ENCODE data around the gene IZUMO1R.
"Not testable (repeated sequence)": the region's sequence is repeated elsewhere in the genome, so short reads cannot be mapped to it uniquely, and the experiment has no call there.

IZUMO1R gene

DNA sequence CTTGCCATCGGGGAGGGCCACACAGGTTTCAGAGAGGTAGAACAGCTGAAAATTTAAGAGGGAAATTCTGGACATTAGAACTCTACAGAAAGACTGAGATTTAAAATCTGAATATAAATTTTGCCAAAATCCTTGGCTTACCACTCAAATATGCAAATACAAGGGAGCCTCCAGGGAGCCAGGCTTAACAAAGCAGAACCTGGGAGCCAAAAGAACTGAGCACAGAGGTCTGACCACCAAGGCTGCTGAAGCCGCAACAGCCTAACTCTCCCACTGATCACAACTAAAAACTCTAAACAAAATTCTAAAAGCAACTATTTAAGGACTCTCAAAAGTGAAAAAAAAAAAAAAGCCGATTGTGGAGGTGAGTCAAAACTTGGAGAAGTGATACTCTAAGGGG is 34.3 kb downstream of the IZUMO1R start:
- WGBS (ENCODE audit: extremely low coverage, insufficient coverage, low lambda C conversion rate): no CpG with 5 or more reads among the region's 3 CpGs
- Histone ChIP-seq H3K79me1 (ENCODE audit: low read length) (no peaks in the 10 kb centered on the region), H3K4me3 (ENCODE audit: low read length) (no peak overlapping the region), H3K4me2 (ENCODE audit: low read length) (no peak overlapping the region), H3K23ac (ENCODE audit: low read length) (no peak overlapping the region), H4K5ac (ENCODE audit: low read length) (no peak overlapping the region), H2BK15ac (replicated peaks; ENCODE audit: low read depth) (no peak overlapping the region), H3K27me3 (ENCODE audit: insufficient read depth, low read length, poor library complexity) (no peaks in the 10 kb centered on the region), H3K4ac (ENCODE audit: low read depth, low read length) (no peak overlapping the region), H3K9ac (ENCODE audit: low read length) (no peak overlapping the region), H3K36me3 (ENCODE audit: control insufficient read depth, insufficient read depth, low read length) (no peaks in the 10 kb centered on the region), H3K27ac (ENCODE audit: low read depth, low read length) (no peak overlapping the region), H3K79me2 (ENCODE audit: control insufficient read depth, insufficient read depth, low read length) (no peaks in the 10 kb centered on the region), H3K18ac (ENCODE audit: low read length) (no peak overlapping the region), H2BK5ac (ENCODE audit: low read length) (no peak overlapping the region), H2AK5ac (ENCODE audit: low read length) (no peak overlapping the region), H3K56ac (ENCODE audit: low read length) (no peak overlapping the region), H2BK120ac (ENCODE audit: low read depth, low read length) (no peak overlapping the region), H4K8ac (ENCODE audit: low read depth, low read length) (no peak overlapping the region), H3K4me1 (ENCODE audit: control insufficient read depth, low read depth, low read length) (no peaks in the 10 kb centered on the region)
- no peak for DNase-seq

DNA sequence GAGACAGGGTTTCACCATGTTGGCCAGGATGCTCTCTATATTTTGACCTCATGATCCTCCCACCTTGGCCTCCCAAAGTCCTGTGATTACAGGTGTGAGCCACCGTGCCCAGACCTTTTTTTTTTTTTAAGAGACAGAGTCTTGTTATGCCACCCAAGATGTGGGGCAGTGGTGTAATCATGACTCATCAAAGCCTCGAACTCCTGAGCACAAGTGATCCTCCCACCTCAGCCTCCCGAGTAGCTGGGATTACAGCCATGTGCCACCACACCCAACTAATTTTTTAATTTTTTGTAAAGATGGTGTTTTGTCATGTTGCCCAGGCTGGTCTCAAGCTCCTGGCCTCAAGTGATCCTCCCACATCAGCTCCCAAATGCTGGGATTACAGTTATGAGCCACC is 37.9 kb downstream of the IZUMO1R start:
- no peak overlapping the region for H3K18ac ChIP-seq (ENCODE audit: low read length)
- no peaks in the 10 kb centered on the region for H3K27me3 ChIP-seq (ENCODE audit: insufficient read depth, low read length, poor library complexity)
- no peak overlapping the region for H3K23ac ChIP-seq (ENCODE audit: low read length)
- H4K5ac ChIP-seq (ENCODE audit: low read length): no peak overlapping the region
- no peak overlapping the region for H3K56ac ChIP-seq (ENCODE audit: low read length)
- H2AK5ac ChIP-seq (ENCODE audit: low read length): no peak overlapping the region
- H3K4me3 ChIP-seq (ENCODE audit: low read length): no peak overlapping the region
- no peak overlapping the region for H3K9ac ChIP-seq (ENCODE audit: low read length)
- DNase-seq: no peak
- no peaks in the 10 kb centered on the region for H3K36me3 ChIP-seq (ENCODE audit: control insufficient read depth, insufficient read depth, low read length)
- no peak overlapping the region for H2BK15ac ChIP-seq (replicated peaks; ENCODE audit: low read depth)
- no peak overlapping the region for H3K4me2 ChIP-seq (ENCODE audit: low read length)
- H3K4me1 ChIP-seq (ENCODE audit: control insufficient read depth, low read depth, low read length): no peaks in the 10 kb centered on the region
- no peak overlapping the region for H2BK120ac ChIP-seq (ENCODE audit: low read depth, low read length)
- no peak overlapping the region for H2BK5ac ChIP-seq (ENCODE audit: low read length)
- H3K27ac ChIP-seq (ENCODE audit: low read depth, low read length): no peak overlapping the region
- no peaks in the 10 kb centered on the region for H3K79me2 ChIP-seq (ENCODE audit: control insufficient read depth, insufficient read depth, low read length)
- H4K8ac ChIP-seq (ENCODE audit: low read depth, low read length): no peak overlapping the region
- no CpG with 5 or more reads among the region's 3 CpGs for WGBS (ENCODE audit: extremely low coverage, insufficient coverage, low lambda C conversion rate)
- H3K79me1 ChIP-seq (ENCODE audit: low read length): no peaks in the 10 kb centered on the region
- peak overlapping the region; percentile 12 for H3K4ac ChIP-seq (ENCODE audit: low read depth, low read length)

DNA sequence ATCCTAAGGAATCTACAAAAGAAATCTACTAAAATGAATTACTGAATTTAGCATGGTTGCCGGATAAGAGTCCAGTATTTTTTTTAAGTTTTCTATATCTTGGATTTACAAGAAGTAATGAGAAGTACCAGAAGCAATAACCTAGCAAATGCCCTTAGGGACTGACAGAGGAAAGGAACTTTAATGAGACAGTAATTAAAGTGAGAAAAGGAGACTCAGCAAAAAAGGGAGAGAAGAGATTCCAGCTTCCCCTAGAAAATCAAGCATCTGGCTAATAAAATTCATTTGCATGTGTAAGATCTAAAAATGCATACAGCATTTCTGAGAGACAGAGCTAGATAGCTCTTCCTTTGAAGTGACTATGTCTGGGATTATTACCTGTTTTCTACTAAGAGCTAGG is 39.1 kb downstream of the IZUMO1R start:
- Histone ChIP-seq H3K27ac (ENCODE audit: low read depth, low read length) (no peak overlapping the region), H4K8ac (ENCODE audit: low read depth, low read length) (no peak overlapping the region), H3K4me3 (ENCODE audit: low read length) (no peak overlapping the region), H3K18ac (ENCODE audit: low read length) (no peak overlapping the region), H3K56ac (ENCODE audit: low read length) (no peak overlapping the region), H2BK15ac (replicated peaks; ENCODE audit: low read depth) (no peak overlapping the region), H4K5ac (ENCODE audit: low read length) (no peak overlapping the region), H3K79me1 (ENCODE audit: low read length) (no peaks in the 10 kb centered on the region), H3K4ac (ENCODE audit: low read depth, low read length) (no peak overlapping the region), H3K4me2 (ENCODE audit: low read length) (no peak overlapping the region), H2AK5ac (ENCODE audit: low read length) (no peak overlapping the region), H2BK120ac (ENCODE audit: low read depth, low read length) (no peak overlapping the region), H3K36me3 (ENCODE audit: control insufficient read depth, insufficient read depth, low read length) (no peaks in the 10 kb centered on the region), H2BK5ac (ENCODE audit: low read length) (no peak overlapping the region), H3K9ac (ENCODE audit: low read length) (no peak overlapping the region), H3K23ac (ENCODE audit: low read length) (no peak overlapping the region), H3K4me1 (ENCODE audit: control insufficient read depth, low read depth, low read length) (no peaks in the 10 kb centered on the region), H3K27me3 (ENCODE audit: insufficient read depth, low read length, poor library complexity) (no peaks in the 10 kb centered on the region), H3K79me2 (ENCODE audit: control insufficient read depth, insufficient read depth, low read length) (no peaks in the 10 kb centered on the region)
- no peak for DNase-seq
- no CpG with 5 or more reads among the region's 1 CpG for WGBS (ENCODE audit: extremely low coverage, insufficient coverage, low lambda C conversion rate)

GRCh38 chr11:94346311-94346710 is 41.9 kb downstream of the IZUMO1R start:
- H3K36me3 ChIP-seq (ENCODE audit: control insufficient read depth, insufficient read depth, low read length); H3K27me3 ChIP-seq (ENCODE audit: insufficient read depth, low read length, poor library complexity); H3K56ac ChIP-seq (ENCODE audit: low read length); H3K23ac ChIP-seq (ENCODE audit: low read length); H3K79me2 ChIP-seq (ENCODE audit: control insufficient read depth, insufficient read depth, low read length); H2BK5ac ChIP-seq (ENCODE audit: low read length); H3K27ac ChIP-seq (ENCODE audit: low read depth, low read length); H3K4me1 ChIP-seq (ENCODE audit: control insufficient read depth, low read depth, low read length); H3K9ac ChIP-seq (ENCODE audit: low read length); H3K4ac ChIP-seq (ENCODE audit: low read depth, low read length); H3K79me1 ChIP-seq (ENCODE audit: low read length); H3K18ac ChIP-seq (ENCODE audit: low read length); H4K8ac ChIP-seq (ENCODE audit: low read depth, low read length); H3K4me2 ChIP-seq (ENCODE audit: low read length); H2BK15ac ChIP-seq (replicated peaks; ENCODE audit: low read depth); H4K5ac ChIP-seq (ENCODE audit: low read length); H2AK5ac ChIP-seq (ENCODE audit: low read length); H2BK120ac ChIP-seq (ENCODE audit: low read depth, low read length); H3K4me3 ChIP-seq (ENCODE audit: low read length): not testable (repeated sequence)
- WGBS (ENCODE audit: extremely low coverage, insufficient coverage, low lambda C conversion rate): no CpG with 5 or more reads among the region's 8 CpGs
- DNase-seq: peak; percentile 18

- DNase-seq: peak; percentile 85
- H3K18ac ChIP-seq (ENCODE audit: low read length); H3K27ac ChIP-seq (ENCODE audit: low read depth, low read length); H3K4me1 ChIP-seq (ENCODE audit: control insufficient read depth, low read depth, low read length); H3K4me2 ChIP-seq (ENCODE audit: low read length); H3K23ac ChIP-seq (ENCODE audit: low read length); H3K4me3 ChIP-seq (ENCODE audit: low read length); H3K4ac ChIP-seq (ENCODE audit: low read depth, low read length); H4K5ac ChIP-seq (ENCODE audit: low read length); H2BK15ac ChIP-seq (replicated peaks; ENCODE audit: low read depth); H2AK5ac ChIP-seq (ENCODE audit: low read length); H3K27me3 ChIP-seq (ENCODE audit: insufficient read depth, low read length, poor library complexity); H4K8ac ChIP-seq (ENCODE audit: low read depth, low read length); H2BK5ac ChIP-seq (ENCODE audit: low read length); H3K79me1 ChIP-seq (ENCODE audit: low read length); H3K79me2 ChIP-seq (ENCODE audit: control insufficient read depth, insufficient read depth, low read length); H3K36me3 ChIP-seq (ENCODE audit: control insufficient read depth, insufficient read depth, low read length); H2BK120ac ChIP-seq (ENCODE audit: low read depth, low read length); H3K9ac ChIP-seq (ENCODE audit: low read length): not testable (repeated sequence)
- no CpG with 5 or more reads among the region's 10 CpGs for WGBS (ENCODE audit: extremely low coverage, insufficient coverage, low lambda C conversion rate)
- peak overlapping the region; percentile 37 for H3K56ac ChIP-seq (ENCODE audit: low read length)
Observed at GRCh38 chr11:94350850-94351563, 46.6 kb downstream of the IZUMO1R start.
